Suprapubic skin (tissue), 4 donors: ENCODE results near the gene LDLRAD4.

Experiments used
- EP300 ChIP-seq: sonication (generic); formaldehyde crosslinking; IDR thresholded peaks from one replicate; pipeline ENCODE4 v1.6.1; 2017; ENCODE audit warnings: antibody characterized with exemption
- POLR2A ChIP-seq, 2 donors: fragments of 450-650 bp; IDR thresholded peaks; one replicate each; pipeline ENCODE4 v1.6.1; 2017; ENCODE audit warnings: antibody characterized with exemption in 2 of 2, mild to moderate bottlenecking in 2 of 2, moderate library complexity in 2 of 2
- POLR2AphosphoS5 ChIP-seq, 3 donors: sonication (generic); formaldehyde crosslinking; IDR thresholded peaks; one replicate each; pipeline ENCODE4 v1.6.1; 2017; ENCODE audit warnings: antibody characterized with exemption in 3 of 3
- TF ChIP-seq, protein P1 (sequence below), 2 donors: fragments of 200-600 bp in 1 of 2; fragments of 450-650 bp in 1 of 2; sonication (generic) in 1 of 2; IDR thresholded peaks; one replicate each; pipeline ENCODE4 v1.5.1; 2016 to 2019; ENCODE audit warnings: antibody characterized with exemption in 2 of 2, mild to moderate bottlenecking in 1 of 2, moderate library complexity in 1 of 2

DNA sequence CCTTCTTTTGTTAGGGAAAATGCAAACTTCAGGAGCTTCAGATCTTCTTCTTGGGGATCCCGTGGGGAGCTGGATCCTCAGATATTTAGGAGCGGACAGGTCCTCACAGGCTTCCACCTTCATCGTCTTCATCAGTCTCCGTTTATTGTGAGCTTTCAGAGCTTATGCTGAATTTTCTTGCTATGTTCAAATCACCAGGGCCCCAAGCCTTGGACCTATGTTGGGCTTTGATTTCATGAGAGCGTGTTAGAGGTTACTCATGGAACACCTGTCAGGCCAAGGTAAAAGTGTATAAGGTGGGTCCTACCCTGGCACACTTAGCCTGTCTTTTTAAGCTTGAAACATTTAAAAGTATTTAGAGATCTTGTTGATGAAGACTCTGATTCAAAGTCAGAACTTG lies 294.9 kb downstream of the LDLRAD4 start:
- TF ChIP-seq, protein P1, sequence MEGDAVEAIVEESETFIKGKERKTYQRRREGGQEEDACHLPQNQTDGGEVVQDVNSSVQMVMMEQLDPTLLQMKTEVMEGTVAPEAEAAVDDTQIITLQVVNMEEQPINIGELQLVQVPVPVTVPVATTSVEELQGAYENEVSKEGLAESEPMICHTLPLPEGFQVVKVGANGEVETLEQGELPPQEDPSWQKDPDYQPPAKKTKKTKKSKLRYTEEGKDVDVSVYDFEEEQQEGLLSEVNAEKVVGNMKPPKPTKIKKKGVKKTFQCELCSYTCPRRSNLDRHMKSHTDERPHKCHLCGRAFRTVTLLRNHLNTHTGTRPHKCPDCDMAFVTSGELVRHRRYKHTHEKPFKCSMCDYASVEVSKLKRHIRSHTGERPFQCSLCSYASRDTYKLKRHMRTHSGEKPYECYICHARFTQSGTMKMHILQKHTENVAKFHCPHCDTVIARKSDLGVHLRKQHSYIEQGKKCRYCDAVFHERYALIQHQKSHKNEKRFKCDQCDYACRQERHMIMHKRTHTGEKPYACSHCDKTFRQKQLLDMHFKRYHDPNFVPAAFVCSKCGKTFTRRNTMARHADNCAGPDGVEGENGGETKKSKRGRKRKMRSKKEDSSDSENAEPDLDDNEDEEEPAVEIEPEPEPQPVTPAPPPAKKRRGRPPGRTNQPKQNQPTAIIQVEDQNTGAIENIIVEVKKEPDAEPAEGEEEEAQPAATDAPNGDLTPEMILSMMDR (IDR thresholded peaks at IDR 0.05), result no peak
- TF ChIP-seq EP300, result no peak
- TF ChIP-seq POLR2AphosphoS5 (IDR thresholded peaks at IDR 0.05), result no peak
- TF ChIP-seq POLR2A (IDR thresholded peaks at IDR 0.05), result no peak
